Motor neuron (in vitro differentiated cells): Measurements from ENCODE around the gene VPREB3. TPM values are rescaled to one million over a fixed set of nuclear protein-coding genes. Genes with fewer than 3 reads are reported as not detected.
A peak's percentile ranks its signal among the peaks of the same experiment; 100 is the strongest.

ENCODE experiments used
- ATAC-seq, 8 experiments: fragments of 200-7000 bp; cut with Tn5 transposase; replicated peaks in 6 of 8; 2 replicates each; pipeline ENCODE4 v1.8.0; 2021; ENCODE audit warnings: mild to moderate bottlenecking in 8 of 8, moderate library complexity in 8 of 8
- H3K27ac ChIP-seq, 2 donors: fragments of 250-450 bp; sonication (Bioruptor Pico); 2 replicates each; pipeline ENCODE4 v1.9.0; 2021; ENCODE audit warnings: antibody characterized with exemption in 2 of 2, mild to moderate bottlenecking in 2 of 2, moderate library complexity in 1 of 2
- H3K4me1 ChIP-seq, 2 donors: fragments of 250-450 bp; sonication (Bioruptor Pico); replicated peaks in 1 of 2; 2 replicates each; pipeline ENCODE4 v1.6.1; 2021; ENCODE audit warnings: antibody characterized with exemption in 2 of 2, mild to moderate bottlenecking in 2 of 2, moderate library complexity in 1 of 2
- H3K4me3 ChIP-seq, 5 donors: fragments of 250-450 bp; sonication (Bioruptor Pico); 2 replicates each; pipeline ENCODE4 v1.9.0; 2021; ENCODE audit warnings: antibody characterized with exemption in 5 of 5, mild to moderate bottlenecking in 5 of 5, moderate library complexity in 4 of 5
- WGBS, 10 experiments: fragments of 450-650 bp; shearing (Covaris generic); methylation state at CpG; one replicate each; pipeline ENCODE4 v1.0.0; 2022; 5-methylcytosine and 5-hydroxymethylcytosine counted together
- in situ Hi-C, 9 experiments: fragments of 400-800 bp; cut with MboI; loops; one replicate each; pipeline ENCODE4 v1.15.0; 2021; ENCODE audit warnings: low sequenced_read_pairs in 9 of 9, low pct_unique_long_range_greater_than_20kb in 2 of 9; ENCODE audit not compliant: unreplicated experiment in 9 of 9
- total RNA-seq, 8 experiments: library from RNA; unstranded; fragments of 300-600 nt; gene quantifications; 2 replicates each; pipeline versions ENCODE4 v1.2.3 to v1.2.4, GENCODE V29; 2022

The VPREB3 gene
- total RNA-seq, 8 experiments from 2014 or later: 0.71 to 1.7 (median 1.1) TPM; not detected in 2

DNA sequence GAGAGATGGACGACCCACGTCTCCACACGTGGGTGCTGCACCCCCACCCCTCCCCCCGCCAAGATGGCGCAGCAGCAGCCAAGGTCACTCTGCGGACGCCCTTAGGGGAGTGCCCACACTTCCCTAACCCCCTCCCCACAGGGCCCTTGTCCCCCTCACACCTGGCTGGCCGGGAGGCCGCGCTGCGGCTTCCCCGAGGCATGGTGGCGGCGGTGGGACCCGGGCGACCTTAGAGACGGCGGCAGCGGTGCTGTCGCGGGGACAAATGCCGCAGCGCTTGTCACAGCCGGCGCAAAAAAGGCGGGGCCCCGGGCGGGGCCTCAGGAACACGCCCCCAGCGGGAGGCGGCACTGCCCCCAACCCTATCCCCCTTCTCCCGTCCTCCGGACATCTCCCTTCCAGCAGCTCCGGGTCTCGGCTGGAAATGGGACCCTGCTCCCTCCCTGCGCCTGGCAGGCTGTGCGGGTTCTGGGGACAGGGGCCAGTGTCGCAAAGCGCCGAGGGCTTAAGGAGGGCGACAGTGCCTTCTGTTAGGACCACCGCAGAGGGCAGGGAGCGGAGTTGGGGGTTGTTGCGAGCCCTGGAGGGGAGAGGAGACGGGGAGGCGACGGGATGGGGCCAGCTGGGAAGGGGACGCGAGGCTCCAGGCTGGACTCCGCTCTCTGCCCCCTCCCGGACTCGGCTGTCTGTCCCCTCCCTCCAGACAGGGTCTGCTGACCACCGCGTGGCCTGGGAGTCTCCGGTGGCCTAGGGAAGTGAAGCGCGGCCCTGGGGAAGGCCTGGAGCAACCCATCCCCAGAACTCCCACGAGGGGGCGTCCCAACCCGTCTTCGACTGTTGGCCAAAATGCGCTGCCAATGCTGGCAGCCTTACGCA lies 13.7 kb upstream of the VPREB3 start, which contains the start of gene CHCHD10:
CHCHD10 (minus strand) TSS at position 300 of the 876 bp plus-strand sequence; CDS start at position 202, 98 bp downstream.
- peak within 1 kb of the TSS; percentile 75 to 86 for H3K27ac ChIP-seq
- peaks cover 38 to 62% of the 10 kb centered on the region in 2 donors for H3K4me1 ChIP-seq
- H3K4me3 ChIP-seq: peak within 1 kb of the TSS; percentile 49 to 82 (median 59)
- ATAC-seq: peak; percentile 59 to 88 (median 82)
- in situ Hi-C loops: no loop called here
- WGBS, 10 experiments: 7% methylated on average over 3 of the region's 63 CpGs; no CpG with 5 or more reads in 9 of the 10 experiments

GRCh38 chr22:23767303-23767672 lies 13.1 kb upstream of the VPREB3 start:
- Histone ChIP-seq H3K27ac (peak overlapping the region; percentile 75 to 86), H3K4me3 (peak overlapping the region; percentile 49 to 82 (median 59)), H3K4me1 (peaks cover 40 to 59% of the 10 kb centered on the region in 2 donors)
- peak in 7 of 8 experiments; percentile 1 to 19 (median 4) for ATAC-seq
- in situ Hi-C loops: no loop called here
- 15% methylated on average over 2 of the region's 27 CpGs; no CpG with 5 or more reads in 9 of the 10 experiments for WGBS, 10 experiments

DNA sequence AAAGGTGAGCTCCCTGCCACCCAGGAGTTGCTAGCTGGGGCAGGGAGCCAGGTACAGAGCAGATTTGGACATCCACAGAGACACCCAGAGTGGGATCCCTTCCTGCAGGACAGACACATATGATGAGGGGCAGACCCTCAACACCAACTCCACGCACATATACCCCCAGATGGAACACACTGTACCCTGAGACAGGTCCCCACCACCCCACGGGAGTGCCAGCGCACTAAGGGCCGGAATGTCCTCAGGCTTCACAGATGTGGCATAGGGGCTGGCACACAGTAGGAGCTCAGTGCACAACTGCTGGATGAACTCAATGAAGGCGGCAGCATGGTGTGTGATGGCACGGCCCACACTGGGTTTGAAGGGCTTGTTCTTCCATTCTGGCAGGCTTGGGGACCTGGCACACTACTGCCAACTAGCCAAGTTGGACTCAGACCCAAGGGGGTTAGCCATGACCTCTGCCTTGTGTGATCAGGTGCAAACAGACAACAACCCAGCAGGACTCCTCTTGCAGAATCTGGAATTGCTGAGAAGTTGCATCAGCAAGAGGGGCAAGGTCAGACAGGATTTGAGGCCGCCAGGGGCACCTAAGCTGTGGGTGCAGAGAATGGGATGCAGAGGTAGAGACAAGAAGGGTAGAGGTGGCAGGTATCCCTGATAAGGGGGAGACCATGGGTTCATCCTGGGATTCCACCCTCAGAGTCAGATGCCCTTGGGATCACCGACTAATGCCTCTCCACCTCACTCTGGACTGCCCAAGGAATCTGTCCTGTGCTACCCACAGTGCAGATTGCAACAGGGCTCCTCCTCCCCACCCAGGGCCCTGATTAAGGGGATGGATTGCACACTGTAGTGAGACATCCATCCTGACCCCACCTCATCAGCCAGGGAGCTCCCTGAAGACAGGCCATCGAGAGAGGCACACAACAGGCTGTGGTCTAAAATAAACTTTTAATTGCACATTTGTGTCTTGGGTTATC lies 11.0 kb upstream of the VPREB3 start:
- Histone ChIP-seq H3K4me1 (peaks cover 38 to 55% of the 10 kb centered on the region in 2 donors), H3K4me3 (no peak overlapping the region), H3K27ac (no peak overlapping the region)
- no peak for ATAC-seq
- in situ Hi-C loops: no loop called here
- 40 to 100% (median 92%) methylated on average over 1 to 7 of the region's 9 CpGs; no CpG with 5 or more reads in 5 of the 10 experiments for WGBS, 10 experiments

DNA sequence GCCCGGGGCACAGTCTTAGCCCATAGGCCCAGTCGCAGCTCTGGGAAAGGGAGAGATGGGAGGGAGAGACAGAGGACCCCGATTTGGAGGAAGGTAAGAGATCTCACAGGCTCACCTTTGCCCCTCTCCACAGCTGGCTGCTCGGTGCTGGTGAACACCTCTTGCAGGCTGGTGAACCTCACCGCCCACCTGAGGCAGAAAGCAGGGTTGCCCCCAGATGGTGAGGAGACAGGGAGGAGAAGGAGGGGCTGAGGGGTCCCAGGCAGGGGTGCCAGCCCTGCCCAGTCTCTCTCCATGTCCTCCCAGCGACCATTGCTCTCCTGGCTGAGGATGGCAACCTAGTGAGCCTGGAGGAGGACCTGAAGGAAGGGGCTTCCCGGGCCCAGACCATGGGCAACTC lies 9.7 kb upstream of the VPREB3 start:
- H3K4me3 ChIP-seq: no peak overlapping the region
- no peak for ATAC-seq
- H3K4me1 ChIP-seq: peaks cover 36 to 48% of the 10 kb centered on the region in 2 donors
- no peak overlapping the region for H3K27ac ChIP-seq
- in situ Hi-C loops: no loop called here
- WGBS, 10 experiments: 30 to 83% (median 70%) methylated on average over 1 to 2 of the region's 7 CpGs; no CpG with 5 or more reads in 7 of the 10 experiments

DNA sequence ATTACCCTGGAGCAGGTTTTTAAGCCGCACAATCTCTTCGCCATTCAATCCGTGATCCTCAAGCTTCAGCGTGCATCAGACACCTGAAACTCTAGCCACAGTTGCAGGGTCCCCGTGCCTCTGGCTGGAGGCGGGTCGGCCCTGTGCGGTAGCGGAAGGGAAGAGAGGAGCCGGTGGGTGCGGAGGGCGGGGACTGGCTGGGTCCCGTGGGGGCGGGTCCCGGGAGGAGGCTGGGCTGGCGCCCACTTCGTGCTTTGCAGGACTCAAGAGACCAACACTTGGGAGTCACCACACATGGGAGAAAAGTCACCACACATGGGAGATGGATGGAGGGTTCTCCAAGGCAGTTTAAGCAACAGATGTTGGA lies 9.3 kb upstream of the VPREB3 start:
- peak in 1 of 8 experiments; percentile 3 for ATAC-seq
- Histone ChIP-seq H3K27ac (no peak overlapping the region), H3K4me3 (no peak overlapping the region), H3K4me1 (peaks cover 32 to 44% of the 10 kb centered on the region in 2 donors)
- in situ Hi-C loops: no loop called here
- 80% methylated on average over 2 of the region's 17 CpGs; no CpG with 5 or more reads in 9 of the 10 experiments for WGBS, 10 experiments

- no peak within 1 kb of the TSS for H3K4me3 ChIP-seq
- in situ Hi-C loops: no loop called here
- 48 to 60% methylated on average over 3 of the region's 23 CpGs; no CpG with 5 or more reads in 8 of the 10 experiments for WGBS, 10 experiments
- ATAC-seq: peak in 3 of 8 experiments; percentile 6 to 37 (median 13)
- peaks cover 30 to 42% of the 10 kb centered on the region in 2 donors for H3K4me1 ChIP-seq
- peak within 1 kb of the TSS in 1 of 2 donors; percentile 18 for H3K27ac ChIP-seq
Measured at GRCh38 chr22:23762842-23763578, 8.8 kb upstream of the VPREB3 start, which contains the start of gene C22orf15. Gene C22orf15 (plus strand): TSS chr22:23762990. CDS start chr22:23763307, 317 bp downstream.

DNA sequence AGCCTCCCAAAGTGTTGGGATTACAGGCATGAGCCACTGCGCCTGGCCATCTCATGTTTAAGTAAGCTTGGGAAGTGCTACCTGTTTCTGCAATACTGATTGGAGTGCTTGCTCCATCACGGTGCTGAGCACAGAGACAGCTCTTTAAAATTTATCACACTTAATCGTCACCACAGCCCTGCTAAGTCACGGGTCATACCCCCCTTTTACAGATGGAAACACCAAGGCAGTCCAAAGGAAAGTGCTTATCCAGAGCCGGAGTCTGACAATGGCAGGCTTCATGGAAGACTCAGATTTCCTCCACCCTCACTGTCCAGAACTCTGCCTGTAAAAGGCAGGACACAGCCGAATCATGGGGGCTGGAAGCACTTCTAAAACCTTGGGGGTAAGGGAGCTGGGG lies 5.8 kb upstream of the VPREB3 start:
- Histone ChIP-seq H3K4me1 (peaks cover 15 to 21% of the 10 kb centered on the region in 2 donors), H3K4me3 (no peak overlapping the region), H3K27ac (no peak overlapping the region)
- ATAC-seq: no peak
- in situ Hi-C loops: no loop called here
- WGBS, 10 experiments: 60 to 100% (median 95%) methylated on average over 1 to 6 of the region's 6 CpGs; no CpG with 5 or more reads in 5 of the 10 experiments

GRCh38 chr22:23759566-23759965 lies 5.3 kb upstream of the VPREB3 start:
- Histone ChIP-seq H3K27ac (no peak overlapping the region), H3K4me1 (peaks cover 13 to 20% of the 10 kb centered on the region in 2 donors), H3K4me3 (no peak overlapping the region)
- ATAC-seq: no peak
- 67 to 100% (median 86%) methylated on average over 1 to 3 of the region's 4 CpGs; no CpG with 5 or more reads in 6 of the 10 experiments for WGBS, 10 experiments
- in situ Hi-C loops: no loop called here

- 0 to 75% (median 70%) methylated on average over 1 to 2 of the region's 4 CpGs; no CpG with 5 or more reads in 5 of the 10 experiments for WGBS, 10 experiments
- Histone ChIP-seq H3K4me3 (no peak overlapping the region), H3K27ac (no peak overlapping the region), H3K4me1 (peaks cover 2 to 3% of the 10 kb centered on the region in 2 donors)
- no peak for ATAC-seq
- in situ Hi-C loops: no loop called here
Measured at GRCh38 chr22:23756891-23757290, 2.7 kb upstream of the VPREB3 start.

DNA sequence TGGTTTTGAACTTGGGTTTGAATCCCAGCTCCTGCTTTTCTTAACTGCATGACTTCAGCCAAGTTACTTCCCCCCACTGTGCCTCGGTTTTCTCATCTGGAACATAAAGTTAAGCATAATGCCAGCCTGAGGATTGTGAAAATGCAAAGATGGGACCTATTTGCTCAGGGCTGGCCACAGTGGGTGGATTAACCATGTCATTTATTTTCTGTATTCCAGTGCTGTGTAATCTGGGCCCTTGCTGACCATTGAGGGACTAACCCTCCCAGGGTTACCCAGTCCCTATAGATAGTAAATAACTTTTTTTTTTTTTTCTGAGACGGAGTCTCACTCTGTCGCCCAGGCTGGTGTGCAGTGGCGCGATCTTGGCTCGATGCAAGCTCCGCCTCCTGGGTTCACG lies 1.5 kb upstream of the VPREB3 start:
- no peak for ATAC-seq
- H3K4me1 ChIP-seq: peaks cover 6 to 7% of the 10 kb centered on the region in 2 donors
- WGBS, 10 experiments: 0 to 86% (median 54%) methylated on average over 1 to 5 of the region's 8 CpGs; no CpG with 5 or more reads in 5 of the 10 experiments
- H3K4me3 ChIP-seq: no peak overlapping the region
- H3K27ac ChIP-seq: no peak overlapping the region
- in situ Hi-C loops: no loop called here

DNA sequence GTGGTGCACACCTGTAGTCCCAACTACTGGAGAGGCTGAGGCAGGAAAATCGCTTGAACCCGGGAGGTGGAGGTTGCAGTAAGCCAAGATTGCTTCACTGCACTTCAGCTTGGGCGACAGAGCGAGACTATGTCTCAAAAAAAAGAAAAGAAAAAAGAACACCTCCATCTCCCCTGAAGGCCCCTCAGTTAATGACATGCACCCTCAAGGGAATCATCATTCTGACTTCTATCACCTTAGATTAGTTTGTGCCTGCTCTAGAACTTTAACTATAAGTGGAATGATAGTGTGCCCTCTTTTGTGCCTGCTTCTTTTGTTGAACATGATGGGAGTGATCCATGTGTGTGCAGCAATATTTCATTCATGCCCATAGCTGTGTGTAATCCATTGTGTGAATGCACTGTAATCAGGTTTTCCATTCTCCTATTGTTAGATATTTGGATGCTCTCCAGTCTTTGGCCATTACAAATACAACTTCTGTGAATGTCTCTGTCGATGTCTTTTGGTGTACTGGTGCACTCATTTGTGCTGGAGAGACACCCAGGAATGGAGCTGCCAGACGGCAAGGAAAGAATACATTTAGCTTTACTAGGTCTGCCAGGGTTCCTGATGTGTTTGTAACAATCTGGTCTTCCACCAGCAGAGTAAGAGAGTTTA lies 883 bp upstream of the VPREB3 start:
- ATAC-seq: no peak
- Histone ChIP-seq H3K4me3 (no peak overlapping the region), H3K4me1 (peaks cover 6 to 8% of the 10 kb centered on the region in 2 donors), H3K27ac (no peak overlapping the region)
- WGBS, 10 experiments: 56 to 100% (median 75%) methylated on average over 2 to 5 of the region's 6 CpGs; no CpG with 5 or more reads in 2 of the 10 experiments
- in situ Hi-C loops: no loop called here
